ENCODE results near the gene CEP112. TPM values are rescaled to one million over a fixed set of nuclear protein-coding genes. Genes with fewer than 3 reads are reported as not detected.

The CEP112 gene
- total and polyA plus RNA-seq, 7 experiments from 2014 or later = 0.08 to 2.5 (median 0.66) TPM; not detected in 1

DNA sequence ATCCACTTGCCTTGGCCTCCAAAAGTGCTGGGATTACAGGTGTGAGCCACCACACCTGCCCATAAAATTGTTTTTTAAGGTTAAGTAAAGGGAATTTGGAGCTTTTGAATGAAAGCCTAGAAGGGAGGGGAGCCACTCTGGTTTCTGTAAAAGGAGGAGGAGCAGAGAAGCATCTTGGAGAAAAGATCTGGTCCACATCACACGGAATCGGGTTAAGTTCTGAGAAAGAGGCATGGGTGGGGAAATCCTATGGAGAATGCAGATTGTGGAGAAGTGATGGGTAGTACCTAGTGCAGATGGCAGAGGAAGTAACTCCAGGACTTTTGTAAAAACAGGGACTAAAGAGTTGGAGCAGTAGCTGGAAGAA is 18.3 kb upstream of the CEP112 start:
- Histone ChIP-seq H3K4me1 (ENCODE audit: control insufficient read depth in 2 of 2, insufficient read depth in 2 of 2, low read length in 2 of 2) (no peaks in the 10 kb centered on the region), H3K36me3 (ENCODE audit: control insufficient read depth in 2 of 3, insufficient read depth in 3 of 3, low read length in 3 of 3) (no peaks in the 10 kb centered on the region), H3K27me3 (ENCODE audit: control insufficient read depth in 2 of 2, insufficient read depth in 2 of 2, low read length in 2 of 2) (no peaks in the 10 kb centered on the region), H3K4me3 (ENCODE audit: low read length) (no peak overlapping the region), H3K9me3 (ENCODE audit: control insufficient read depth in 2 of 3, low read length in 3 of 3) (no peaks in the 10 kb centered on the region), H3K27ac (ENCODE audit: low read depth, low read length) (no peak overlapping the region)
- Mint-ChIP-seq H3K36me3 (peaks cover 0 to 5% (median 0%) of the 10 kb centered on the region in 5 donors), H3K4me1 (peaks cover 0 to 11% (median 2%) of the 10 kb centered on the region in 7 donors), H3K4me3 (no peak overlapping the region), H3K27me3 (peaks cover 0 to 32% (median 0%) of the 10 kb centered on the region in 5 donors), H3K9me3 (peaks cover 0 to 6% (median 0%) of the 10 kb centered on the region in 11 donors), H3K27ac (no peak overlapping the region)
- no peak for ATAC-seq
- POLR2A ChIA-PET = no interaction called here
- CTCF ChIA-PET = interaction anchor here (0.6 kb wide), 1 partner anchor 1082 kb away, joined by 3 read pairs; no protein-coding TSS in a partner anchor
- intact Hi-C loops (cut with micrococcal nuclease) = no loop called here
- no peak for DNase-seq

DNA sequence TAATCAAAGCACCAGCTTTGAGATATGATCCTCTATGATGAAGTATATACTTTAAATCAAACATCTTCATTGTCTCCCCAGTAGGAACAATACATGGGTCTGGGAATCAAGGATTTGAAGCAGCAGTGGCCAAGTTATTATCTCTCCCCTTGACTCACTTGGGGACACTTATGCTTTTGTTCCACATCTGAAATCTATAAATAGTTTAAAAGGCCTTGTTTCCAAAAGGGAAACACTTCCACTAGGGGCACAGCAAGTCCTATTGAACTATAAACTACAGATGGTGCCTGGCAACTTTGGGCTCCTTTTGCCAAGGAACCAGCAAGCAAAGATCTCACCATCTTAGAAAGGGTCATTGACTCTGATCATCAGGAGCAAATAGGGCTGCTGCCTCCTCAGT is 16.0 kb upstream of the CEP112 start:
- DNase-seq = no peak
- Mint-ChIP-seq H3K9me3 (peaks cover 0 to 10% (median 2%) of the 10 kb centered on the region in 11 donors), H3K27me3 (peaks cover 0 to 20% (median 0%) of the 10 kb centered on the region in 5 donors), H3K27ac (no peak overlapping the region), H3K4me1 (peaks cover 0 to 14% (median 2%) of the 10 kb centered on the region in 7 donors), H3K4me3 (no peak overlapping the region), H3K36me3 (peaks cover 0 to 6% (median 4%) of the 10 kb centered on the region in 5 donors)
- Histone ChIP-seq H3K27me3 (ENCODE audit: control insufficient read depth in 2 of 2, insufficient read depth in 2 of 2, low read length in 2 of 2) (no peaks in the 10 kb centered on the region), H3K9me3 (ENCODE audit: control insufficient read depth in 2 of 3, low read length in 3 of 3) (no peaks in the 10 kb centered on the region), H3K27ac (ENCODE audit: low read depth, low read length) (no peak overlapping the region), H3K4me3 (ENCODE audit: low read length) (no peak overlapping the region), H3K4me1 (ENCODE audit: control insufficient read depth in 2 of 2, insufficient read depth in 2 of 2, low read length in 2 of 2) (no peaks in the 10 kb centered on the region), H3K36me3 (ENCODE audit: control insufficient read depth in 2 of 3, insufficient read depth in 3 of 3, low read length in 3 of 3) (no peaks in the 10 kb centered on the region)
- ChIA-PET CTCF (no interaction called here), POLR2A (no interaction called here)
- ATAC-seq = no peak
- intact Hi-C loops (cut with micrococcal nuclease) = loop anchor here in 1 of 2 donors (10.0 kb wide), 1 partner anchor 1167 kb away; the partner anchor contains the start of gene PITPNC1

DNA sequence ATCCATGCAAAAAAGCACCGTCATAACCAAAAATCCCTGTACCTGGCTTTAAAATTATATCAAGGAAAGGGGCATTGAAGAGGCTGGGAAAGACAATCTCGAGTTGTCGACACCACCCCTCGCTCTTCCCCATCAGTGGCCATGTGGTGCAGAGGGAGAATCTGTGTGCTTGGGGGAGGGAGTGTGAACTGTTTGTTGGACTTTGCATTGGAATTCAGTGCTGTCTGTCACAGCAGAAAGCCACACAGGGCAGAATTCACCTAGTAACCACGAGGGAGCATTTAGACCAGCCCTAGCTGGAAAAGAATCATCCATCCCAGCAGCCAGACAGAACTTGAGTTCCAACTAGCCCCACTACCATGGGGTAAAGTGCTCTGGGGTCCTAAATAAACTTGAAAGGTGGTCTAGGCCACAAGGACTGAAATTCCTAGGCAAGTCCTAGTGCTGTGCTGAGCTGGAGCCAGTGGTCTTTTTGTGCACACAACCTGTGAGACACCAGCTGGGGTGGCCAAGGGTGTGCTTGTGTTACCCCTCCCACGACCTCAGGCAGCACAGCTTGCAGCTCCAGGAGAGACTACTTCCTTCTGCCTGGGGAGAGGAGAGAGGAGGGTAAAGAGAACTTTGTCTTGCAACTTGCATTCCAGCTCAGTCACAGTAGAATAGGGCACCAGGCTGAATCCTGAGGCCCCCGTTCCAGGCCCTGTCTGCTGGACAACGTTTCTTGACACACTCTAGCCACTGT is 11.5 kb upstream of the CEP112 start:
- H3K27me3 ChIP-seq (ENCODE audit: control insufficient read depth in 2 of 2, insufficient read depth in 2 of 2, low read length in 2 of 2) = no peaks in the 10 kb centered on the region
- POLR2A ChIA-PET = no interaction called here

DNA sequence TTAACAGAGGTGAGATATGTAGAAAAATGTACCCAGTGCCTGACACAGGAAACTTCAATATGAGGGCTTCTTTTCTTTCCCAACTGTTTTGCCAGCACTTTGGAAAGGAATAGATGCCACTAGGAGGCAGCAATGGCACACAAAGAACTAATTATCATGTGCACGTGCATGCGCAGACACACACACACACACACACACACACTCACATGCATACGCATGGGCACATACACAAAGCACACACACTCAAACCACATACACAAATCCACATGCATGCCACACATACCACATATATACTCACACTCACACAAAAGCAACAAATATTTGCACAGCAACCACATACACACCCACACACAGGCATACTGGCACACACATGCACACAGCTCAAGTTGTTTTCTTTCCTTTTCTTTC is 8.8 kb upstream of the CEP112 start:
- H3K4me3 Mint-ChIP-seq = peak overlapping the region in 6 of 10 donors; percentile 21 to 66 (median 44)
- DNase-seq (peak in 7 of 9 donors; percentile 20 to 57 (median 55)), ATAC-seq (peak; percentile 66)
- peaks cover 12 to 26% (median 21%) of the 10 kb centered on the region in 7 donors for H3K4me1 Mint-ChIP-seq
- peak overlapping the region in 8 of 9 donors; percentile 25 to 89 (median 69) for H3K27ac Mint-ChIP-seq
- no peak overlapping the region for H3K4me3 ChIP-seq (ENCODE audit: low read length)
- no peaks in the 10 kb centered on the region for H3K36me3 ChIP-seq (ENCODE audit: control insufficient read depth in 2 of 3, insufficient read depth in 3 of 3, low read length in 3 of 3)
- POLR2A ChIA-PET = interaction anchor here (0.6 to 1.3 kb wide), 2 partner anchors 8 to 225 kb away, joined by 4 to 5 read pairs; partner anchors contain the start of gene CEP112
- peaks cover 0 to 6% (median 0%) of the 10 kb centered on the region in 5 donors for H3K36me3 Mint-ChIP-seq
- peaks cover 0 to 17% of the 10 kb centered on the region in 2 donors for H3K4me1 ChIP-seq (ENCODE audit: control insufficient read depth in 2 of 2, insufficient read depth in 2 of 2, low read length in 2 of 2)
- peaks cover 0 to 6% (median 0%) of the 10 kb centered on the region in 11 donors for H3K9me3 Mint-ChIP-seq
- no peaks in the 10 kb centered on the region for H3K9me3 ChIP-seq (ENCODE audit: control insufficient read depth in 2 of 3, low read length in 3 of 3)
- CTCF ChIA-PET = interaction anchor here (0.6 to 3.2 kb wide), 18 partner anchors 8 to 1446 kb away, joined by 3 to 10 read pairs (median 3); no protein-coding TSS in a partner anchor
- no peak overlapping the region for H3K27ac ChIP-seq (ENCODE audit: low read depth, low read length)
- H3K27me3 Mint-ChIP-seq = peaks cover 0 to 4% (median 0%) of the 10 kb centered on the region in 5 donors
- intact Hi-C loops (cut with micrococcal nuclease) = loop anchor here (1.0 to 10.0 kb wide), 17 partner anchors 46 to 1174 kb away; partner anchors contain the start of genes PITPNC1 (in 1 of the 2) and PRKCA (in 1 of the 2)
- no peaks in the 10 kb centered on the region for H3K27me3 ChIP-seq (ENCODE audit: control insufficient read depth in 2 of 2, insufficient read depth in 2 of 2, low read length in 2 of 2)

More for the DNA sequence above, 11.5 kb upstream of the CEP112 start:
- no peaks in the 10 kb centered on the region for H3K9me3 ChIP-seq (ENCODE audit: control insufficient read depth in 2 of 3, low read length in 3 of 3)
- H3K27ac Mint-ChIP-seq = peak overlapping the region in 2 of 9 donors; percentile 24 to 84
- no peak overlapping the region for H3K4me3 ChIP-seq (ENCODE audit: low read length)
- H3K4me3 Mint-ChIP-seq = no peak overlapping the region
- CTCF ChIA-PET = interaction anchor here (2.1 to 2.6 kb wide), 3 partner anchors 52 to 702 kb away, joined by 10 to 12 read pairs (median 11); no protein-coding TSS in a partner anchor
- H3K27ac ChIP-seq (ENCODE audit: low read depth, low read length) = no peak overlapping the region
- intact Hi-C loops (cut with micrococcal nuclease) = loop anchor here (5.0 to 10.0 kb wide), 5 partner anchors 99 to 1171 kb away; partner anchors contain the start of genes PITPNC1 (in 1 of the 2) and PRKCA (in 1 of the 2)
- no peak for DNase-seq
- H3K4me1 ChIP-seq (ENCODE audit: control insufficient read depth in 2 of 2, insufficient read depth in 2 of 2, low read length in 2 of 2) = peaks cover 0 to 17% of the 10 kb centered on the region in 2 donors
- H3K27me3 Mint-ChIP-seq = peaks cover 0 to 5% (median 0%) of the 10 kb centered on the region in 5 donors
- H3K36me3 ChIP-seq (ENCODE audit: control insufficient read depth in 2 of 3, insufficient read depth in 3 of 3, low read length in 3 of 3) = no peaks in the 10 kb centered on the region
- no peak for ATAC-seq
- H3K4me1 Mint-ChIP-seq = peaks cover 12 to 30% (median 21%) of the 10 kb centered on the region in 7 donors
- H3K36me3 Mint-ChIP-seq = peaks cover 0 to 6% (median 4%) of the 10 kb centered on the region in 5 donors
- peaks cover 0 to 10% (median 2%) of the 10 kb centered on the region in 11 donors for H3K9me3 Mint-ChIP-seq

DNA sequence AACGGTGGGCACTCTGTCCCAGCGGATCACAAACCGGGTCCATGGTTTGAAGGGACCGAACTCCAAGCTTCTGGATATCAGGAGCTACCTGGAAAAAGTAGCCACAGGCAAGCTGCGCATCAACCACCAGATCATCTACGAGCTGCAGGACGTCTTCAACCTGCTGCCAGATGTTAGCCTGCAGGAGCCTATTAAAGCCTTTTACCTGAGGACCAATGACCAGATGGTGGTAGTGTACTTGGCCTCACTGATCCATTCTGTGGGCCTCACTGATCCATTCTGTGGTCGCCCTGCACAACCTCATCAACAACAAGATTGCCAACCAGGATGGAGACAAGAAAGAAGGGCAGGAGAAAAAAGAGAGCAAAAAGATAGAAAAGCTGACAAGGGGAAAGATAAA is 6.3 kb upstream of the CEP112 start:
- ATAC-seq = no peak
- Histone ChIP-seq H3K9me3 (ENCODE audit: control insufficient read depth in 2 of 3, low read length in 3 of 3) (no peaks in the 10 kb centered on the region), H3K27me3 (ENCODE audit: control insufficient read depth in 2 of 2, insufficient read depth in 2 of 2, low read length in 2 of 2) (no peaks in the 10 kb centered on the region), H3K27ac (ENCODE audit: low read depth, low read length) (no peak overlapping the region), H3K36me3 (ENCODE audit: control insufficient read depth in 2 of 3, insufficient read depth in 3 of 3, low read length in 3 of 3) (no peaks in the 10 kb centered on the region), H3K4me1 (ENCODE audit: control insufficient read depth in 2 of 2, insufficient read depth in 2 of 2, low read length in 2 of 2) (peaks cover 0 to 17% of the 10 kb centered on the region in 2 donors), H3K4me3 (ENCODE audit: low read length) (no peak overlapping the region)
- Mint-ChIP-seq H3K27me3 (peaks cover 0 to 4% (median 0%) of the 10 kb centered on the region in 5 donors), H3K4me1 (peaks cover 12 to 24% (median 21%) of the 10 kb centered on the region in 7 donors), H3K4me3 (no peak overlapping the region), H3K9me3 (peaks cover 0 to 4% (median 0%) of the 10 kb centered on the region in 11 donors), H3K36me3 (no peaks in the 10 kb centered on the region), H3K27ac (no peak overlapping the region)
- POLR2A ChIA-PET = no interaction called here
- intact Hi-C loops (cut with micrococcal nuclease) = no loop called here
- CTCF ChIA-PET = no interaction called here
- no peak for DNase-seq

DNA sequence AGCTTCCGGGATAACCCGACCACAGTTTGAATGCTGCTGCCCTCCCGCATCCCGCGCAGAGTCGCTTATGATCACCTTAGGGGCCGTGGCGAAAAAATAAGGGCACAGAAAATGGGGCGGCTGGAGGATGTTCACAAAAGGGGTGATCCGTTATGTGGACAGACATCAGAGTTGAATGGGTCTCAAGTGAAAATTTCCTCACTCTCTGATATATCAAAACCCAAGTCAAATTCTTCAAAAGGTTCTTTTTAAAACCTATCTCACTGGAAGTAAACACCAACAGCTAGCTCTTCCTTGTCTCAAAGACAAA is 400 bp upstream of the CEP112 start:
- Mint-ChIP-seq H3K9me3 (no peaks in the 10 kb centered on the region), H3K27ac (peak overlapping the region; percentile 80 to 97 (median 87)), H3K4me1 (peaks cover 6 to 18% (median 16%) of the 10 kb centered on the region in 7 donors), H3K4me3 (peak overlapping the region; percentile 78 to 89 (median 84)), H3K27me3 (peaks cover 0 to 12% (median 0%) of the 10 kb centered on the region in 5 donors), H3K36me3 (no peaks in the 10 kb centered on the region)
- peak overlapping the region; percentile 69 for H3K27ac ChIP-seq (ENCODE audit: low read depth, low read length)
- intact Hi-C loops (cut with micrococcal nuclease) = loop anchor here (1.0 to 2.0 kb wide), 2 partner anchors 54 to 110 kb away; partner anchors contain the start of gene PRKCA (in 1 of the 2)
- H3K4me1 ChIP-seq (ENCODE audit: control insufficient read depth in 2 of 2, insufficient read depth in 2 of 2, low read length in 2 of 2) = peaks cover 5 to 12% of the 10 kb centered on the region in 2 donors
- no peaks in the 10 kb centered on the region for H3K9me3 ChIP-seq (ENCODE audit: control insufficient read depth in 2 of 3, low read length in 3 of 3)
- DNase-seq = no peak
- H3K36me3 ChIP-seq (ENCODE audit: control insufficient read depth in 2 of 3, insufficient read depth in 3 of 3, low read length in 3 of 3) = no peaks in the 10 kb centered on the region
- H3K27me3 ChIP-seq (ENCODE audit: control insufficient read depth in 2 of 2, insufficient read depth in 2 of 2, low read length in 2 of 2) = no peaks in the 10 kb centered on the region
- POLR2A ChIA-PET = interaction anchor here (1.2 kb wide), 1 partner anchor 8 kb away, joined by 5 read pairs; no protein-coding TSS in a partner anchor
- CTCF ChIA-PET = interaction anchor here (0.5 kb wide), 1 partner anchor 8 kb away, joined by 3 read pairs; no protein-coding TSS in a partner anchor
- peak overlapping the region; percentile 67 for H3K4me3 ChIP-seq (ENCODE audit: low read length)
- ATAC-seq = no peak
